IMR-90 (cell line): ENCODE measurements around the gene TMEM145. TPM values are rescaled to one million over a fixed set of nuclear protein-coding genes. Genes with fewer than 3 reads are reported as not detected.
A peak's percentile ranks its signal among the peaks of the same experiment; 100 is the strongest.

Experiments
- ATAC-seq: fragments of 200-7000 bp; cut with Tn5 transposase; 2 replicates; pipeline ENCODE4 v1.9.1; 2020; ENCODE audit warnings: low read depth, mild to moderate bottlenecking, moderate library complexity
- BruUV-seq: library from RNA; stranded (reverse); fragments of 400-500 nt; replicated peaks from 2 replicates; lab custom pipeline; 2021; lab: Mats Ljungman, UMichigan
- CTCF ChIA-PET: fragments of 300-600 bp; formaldehyde crosslinking; extraction: SDS; loops from one replicate; lab custom pipeline; 2021; ENCODE audit warnings: antibody characterized with exemption; lab: Yijun Ruan, JAX
- POLR2A ChIA-PET: fragments of 300-600 bp; sonication (Branson Sonifier 250); formaldehyde crosslinking; loops from one replicate; lab custom pipeline; 2022; ENCODE audit warnings: antibody characterized with exemption; ENCODE audit not compliant: unreplicated experiment; lab: Charles Lee
- DNase-seq: peaks from one replicate; pipeline ENCODE4 v3.0.0; 2013
- H2AFZ ChIP-seq: replicated peaks from 2 replicates; pipeline ENCODE3; 2013; ENCODE audit warnings: low read length, mild to moderate bottlenecking; ENCODE audit not compliant: poor library complexity
- H2AK5ac ChIP-seq: 2 replicates; pipeline ENCODE4 v1.6.1; 2013; ENCODE audit warnings: low read depth, low read length, inconsistent platforms
- H2AK9ac ChIP-seq: replicated peaks from 2 replicates; pipeline ENCODE3; 2013; ENCODE audit warnings: mild to moderate bottlenecking, low read depth, low read length, moderate library complexity; ENCODE audit not compliant: poor library complexity
- H2BK120ac ChIP-seq: 2 replicates; pipeline ENCODE4 v1.6.1; 2013; ENCODE audit warnings: low read depth, low read length, inconsistent platforms
- H2BK15ac ChIP-seq: 3 replicates; pipeline ENCODE4 v1.6.1; 2013; ENCODE audit warnings: low read depth, low read length, inconsistent platforms
- H2BK20ac ChIP-seq: 2 replicates; pipeline ENCODE4 v1.6.1; 2013; ENCODE audit warnings: low read depth, mild to moderate bottlenecking, inconsistent platforms, low read length, moderate library complexity
- H2BK5ac ChIP-seq: 2 replicates; pipeline ENCODE4 v1.6.1; 2013; ENCODE audit warnings: mild to moderate bottlenecking, low read depth, low read length, inconsistent platforms; ENCODE audit not compliant: poor library complexity, severe bottlenecking
- H3K14ac ChIP-seq: replicated peaks from 2 replicates; pipeline ENCODE4 v1.6.1; 2013; ENCODE audit warnings: low read depth, low read length, inconsistent platforms
- H3K18ac ChIP-seq: 2 replicates; pipeline ENCODE4 v1.6.1; 2013; ENCODE audit warnings: low read depth, low read length, control low read depth
- H3K23ac ChIP-seq: 2 replicates; pipeline ENCODE4 v1.6.1; 2013; ENCODE audit warnings: low read depth, low read length, inconsistent platforms
- H3K27ac ChIP-seq: 2 replicates; pipeline ENCODE4 v1.5.1; 2013; ENCODE audit warnings: mild to moderate bottlenecking, control low read depth, low read length; ENCODE audit not compliant: insufficient read depth
- H3K27me3 ChIP-seq: 2 replicates; pipeline ENCODE4 v1.6.1; 2013; ENCODE audit warnings: low read length; ENCODE audit not compliant: control insufficient read depth, insufficient read depth
- H3K36me3 ChIP-seq: 2 replicates; pipeline ENCODE4 v1.6.1; 2013; ENCODE audit warnings: low read length, mixed read lengths; ENCODE audit not compliant: control insufficient read depth, insufficient read depth
- H3K4ac ChIP-seq: 2 replicates; pipeline ENCODE4 v1.6.1; 2013; ENCODE audit warnings: low read depth, low read length, inconsistent platforms
- H3K4me1 ChIP-seq: 2 replicates; pipeline ENCODE4 v1.6.1; 2013; ENCODE audit warnings: low read length, mixed read lengths; ENCODE audit not compliant: control insufficient read depth, insufficient read depth
- H3K4me2 ChIP-seq: 2 replicates; pipeline ENCODE4 v1.6.1; 2013; ENCODE audit warnings: low read depth, mild to moderate bottlenecking, control low read depth, low read length, moderate library complexity
- H3K4me3 ChIP-seq: 2 replicates; pipeline ENCODE4 v1.5.1; 2013; ENCODE audit warnings: low read depth, mild to moderate bottlenecking, control low read depth, low read length, moderate library complexity; ENCODE audit not compliant: insufficient read depth
- H3K56ac ChIP-seq: 2 replicates; pipeline ENCODE4 v1.6.1; 2013; ENCODE audit warnings: low read length, inconsistent platforms; ENCODE audit not compliant: insufficient read depth; ENCODE audit errors: extremely low read depth
- H3K79me1 ChIP-seq, 2 experiments: 2 replicates each; pipeline ENCODE4 v1.6.1; 2013; ENCODE audit warnings: low read length in 2 of 2, inconsistent platforms in 1 of 2, low read depth in 1 of 2
- H3K9ac ChIP-seq: 2 replicates; pipeline ENCODE4 v1.6.1; 2013; ENCODE audit warnings: low read depth, low read length, control low read depth
- H3K9me1 ChIP-seq: 2 replicates; pipeline ENCODE4 v1.6.1; 2013; ENCODE audit warnings: low read length, inconsistent platforms; ENCODE audit not compliant: insufficient read depth
- H3K9me3 ChIP-seq: 2 replicates; pipeline ENCODE4 v1.6.1; 2013; ENCODE audit warnings: low read length; ENCODE audit not compliant: control insufficient read depth, insufficient read depth
- H4K20me1 ChIP-seq: 2 replicates; pipeline ENCODE4 v1.6.1; 2013; ENCODE audit warnings: low read length, inconsistent platforms; ENCODE audit not compliant: insufficient read depth
- H4K5ac ChIP-seq: 2 replicates; pipeline ENCODE4 v1.6.1; 2013; ENCODE audit warnings: mild to moderate bottlenecking, low read depth, low read length, control low read depth
- H4K8ac ChIP-seq, 2 experiments: 2 replicates each; pipeline ENCODE4 v1.6.1; 2013; ENCODE audit warnings: low read depth in 2 of 2, low read length in 2 of 2, control low read depth in 1 of 2, inconsistent platforms in 1 of 2
- H4K91ac ChIP-seq: 2 replicates; pipeline ENCODE4 v1.6.1; 2013; ENCODE audit warnings: low read depth, low read length, inconsistent platforms; ENCODE audit not compliant: insufficient read depth
- CEBPB ChIP-seq: IDR thresholded peaks from 2 replicates; pipeline ENCODE4 v1.6.1; 2012; ENCODE audit warnings: low read depth, low read length, improper control_type of control experiment
- FOS ChIP-seq: fragments of 150-350 bp; IDR thresholded peaks from 2 replicates; pipeline ENCODE4 v1.6.1; 2016; ENCODE audit warnings: low read depth, low read length
- MAZ ChIP-seq: IDR thresholded peaks from 2 replicates; pipeline ENCODE4 v1.6.1; 2012; ENCODE audit warnings: low read depth, mild to moderate bottlenecking, low read length, improper control_type of control experiment, moderate library complexity, borderline replicate concordance
- MXI1 ChIP-seq: IDR thresholded peaks from 2 replicates; pipeline ENCODE4 v1.6.1; 2012; ENCODE audit warnings: low read depth, mild to moderate bottlenecking, low read length, moderate library complexity, borderline replicate concordance
- NFE2L2 ChIP-seq: fragments of 150-350 bp; IDR thresholded peaks from 2 replicates; pipeline ENCODE4 v1.6.1; 2016; ENCODE audit warnings: low read depth, mild to moderate bottlenecking, low read length
- POLR2A ChIP-seq: IDR thresholded peaks from 2 replicates; pipeline ENCODE4 v1.6.1; 2012; ENCODE audit warnings: mild to moderate bottlenecking, low read depth, low read length
- RAD21 ChIP-seq: IDR thresholded peaks from 2 replicates; pipeline ENCODE4 v1.6.1; 2012; ENCODE audit warnings: low read length, improper control_type of control experiment
- SMC3 ChIP-seq: fragments of 150-350 bp; IDR thresholded peaks from 2 replicates; pipeline ENCODE4 v1.6.1; 2016; ENCODE audit warnings: low read depth, mild to moderate bottlenecking, antibody characterized with exemption, low read length, moderate library complexity
- USF2 ChIP-seq: fragments of 150-350 bp; IDR thresholded peaks from 2 replicates; pipeline ENCODE4 v1.6.1; 2017; ENCODE audit warnings: mild to moderate bottlenecking, antibody characterized with exemption, low read length, low read depth
- WGBS, 2 experiments: methylation state at CpG; one replicate each; pipeline versions ENCODE4 v1.1.5 to v1.1.7; 2013; ENCODE audit warnings: missing lambda C conversion rate in 2 of 2; ENCODE audit not compliant: insufficient read length in 1 of 2; ENCODE audit errors: extremely low coverage in 2 of 2; 5-methylcytosine and 5-hydroxymethylcytosine counted together
- dilution Hi-C: fragments of 300-500 bp; cut with HindIII; formaldehyde crosslinking; loops from one replicate; pipeline ENCODE4 v1.14.3; 2018; ENCODE audit warnings: low sequenced_read_pairs; ENCODE audit not compliant: unreplicated experiment
- in situ Hi-C: fragments of 300-500 bp; cut with MboI; formaldehyde crosslinking; loops from 3 replicates; pipeline ENCODE4 v1.14.3; 2019; ENCODE audit warnings: low sequenced_read_pairs, inconsistent platforms, mixed read lengths
- intact Hi-C: fragments of 100-400 bp; cut with micrococcal nuclease; formaldehyde crosslinking; loops from 2 replicates; pipeline ENCODE4 v1.10.0; 2022
- polyA plus RNA-seq, 3 experiments: library from polyadenylated mRNA; depleted of rRNA; stranded (reverse); fragments of >200 nt; gene quantifications; 2 replicates each; pipeline ENCODE4 v1.2.3, GENCODE V29; 2012; ENCODE audit warnings: low replicate concordance in 1 of 3
- total RNA-seq: library from RNA; depleted of rRNA; stranded (reverse); fragments of >200 nt; gene quantifications from 2 replicates; pipeline ENCODE4 v1.2.3, GENCODE V29; 2012
- TF ChIP-seq, protein P1 (sequence below): fragments of 150-350 bp; IDR thresholded peaks from 2 replicates; pipeline ENCODE4 v1.6.1; 2016; ENCODE audit warnings: low read depth, mild to moderate bottlenecking, low read length, moderate library complexity, borderline replicate concordance

Gene TMEM145
- total and polyA plus RNA-seq, 2 of the 4 experiments (the other 2 are of a cell fraction), result under 0.01 to 0.41 TPM

DNA sequence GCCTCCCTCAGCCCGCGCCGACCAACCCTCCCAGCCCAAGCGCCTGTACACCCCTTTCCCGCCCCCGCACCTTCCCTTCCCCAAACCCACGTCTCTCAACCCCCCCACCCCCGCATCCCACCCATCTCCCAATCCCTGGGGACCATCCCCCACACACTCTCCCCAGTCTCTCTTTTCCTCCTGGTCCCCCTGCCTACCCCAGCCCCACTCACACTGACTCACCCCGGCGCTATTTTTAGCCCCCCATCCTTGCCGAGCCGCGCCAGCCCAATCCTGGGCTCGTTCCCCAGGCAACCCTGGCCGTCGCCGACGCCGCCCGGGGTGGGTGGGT, 32.3 kb upstream of the TMEM145 start:
- Histone ChIP-seq H2AK5ac (peak overlapping the region; percentile 43), H3K18ac (no peak overlapping the region), H4K5ac (no peak overlapping the region; the same call in 1 of the 2 replicates), H4K8ac (peak overlapping the region in 1 of 2 experiments; percentile 52; a peak in 2 of 4 replicates), H3K14ac (no peak overlapping the region; the same call in 1 of the 2 replicates), H2AFZ (peak overlapping the region; percentile 90), H2BK120ac (no peak overlapping the region; the same call in 1 of the 2 replicates), H3K79me1 (peaks cover 39 to 76% of the 10 kb centered on the region in 2 experiments), H3K9ac (peak overlapping the region; percentile 21; the same call in 1 of the 2 replicates), H4K91ac (peak overlapping the region; percentile 59), H4K20me1 (peaks cover 44% of the 10 kb centered on the region), H3K4ac (peak overlapping the region; percentile 64), H3K27ac (peak overlapping the region; percentile 93), H2BK15ac (no peak overlapping the region), H3K23ac (no peak overlapping the region), H3K4me3 (peak overlapping the region; percentile 65), H3K9me3 (no peaks in the 10 kb centered on the region), H3K27me3 (no peaks in the 10 kb centered on the region), H2BK20ac (no peak overlapping the region), H3K9me1 (peaks cover 17% of the 10 kb centered on the region), H2BK5ac (peak overlapping the region; percentile 81), H3K4me2 (peak overlapping the region; percentile 56), H3K4me1 (peaks cover 53% of the 10 kb centered on the region), H2AK9ac (peak overlapping the region; percentile 99), H3K36me3 (peaks cover 5% of the 10 kb centered on the region; the same call in 1 of the 2 replicates), H3K56ac (0 out of 2 replicates have a peak overlapping the region, but pooled peaks have one; percentile 23)
- DNase-seq (peak; percentile 17), ATAC-seq (no peak)
- dilution Hi-C loops, result no loop called here
- BruUV-seq, result no TSS peak
- in situ Hi-C loops, result no loop called here
- ChIA-PET POLR2A (no interaction called here), CTCF (interaction anchor here (3.6 kb wide), 1 partner anchor 36 kb away, joined by 29 read pairs; no protein-coding TSS in a partner anchor)
- no peak for TF ChIP-seq CEBPB
- TF ChIP-seq, protein P1, sequence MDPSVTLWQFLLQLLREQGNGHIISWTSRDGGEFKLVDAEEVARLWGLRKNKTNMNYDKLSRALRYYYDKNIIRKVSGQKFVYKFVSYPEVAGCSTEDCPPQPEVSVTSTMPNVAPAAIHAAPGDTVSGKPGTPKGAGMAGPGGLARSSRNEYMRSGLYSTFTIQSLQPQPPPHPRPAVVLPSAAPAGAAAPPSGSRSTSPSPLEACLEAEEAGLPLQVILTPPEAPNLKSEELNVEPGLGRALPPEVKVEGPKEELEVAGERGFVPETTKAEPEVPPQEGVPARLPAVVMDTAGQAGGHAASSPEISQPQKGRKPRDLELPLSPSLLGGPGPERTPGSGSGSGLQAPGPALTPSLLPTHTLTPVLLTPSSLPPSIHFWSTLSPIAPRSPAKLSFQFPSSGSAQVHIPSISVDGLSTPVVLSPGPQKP, result no peak
- TF ChIP-seq USF2, result no peak
- no peak for TF ChIP-seq NFE2L2
- 0 out of 2 replicates have a peak, but pooled peaks have one; percentile 24 for TF ChIP-seq POLR2A
- TF ChIP-seq MAZ, result 0 out of 2 replicates have a peak, but pooled peaks have one; percentile 42
- no peak for TF ChIP-seq RAD21
- TF ChIP-seq SMC3, result no peak
- no peak for TF ChIP-seq MXI1
- no peak for TF ChIP-seq FOS
- no CpG with 5 or more reads among the region's 20 CpGs for WGBS, 2 experiments
- intact Hi-C loops, result loop anchor here (2.0 kb wide), 1 partner anchor 26 kb away; the partner anchor contains the start of gene ERF
